OCI-LY1 (cell line): ENCODE results near the gene SCYGR7.

Experiments used
- H2AFZ ChIP-seq: fragments of 200-600 bp; sonication (generic), shearing (Covaris generic); 2 replicates; pipeline ENCODE4 v1.6.0; 2014; ENCODE audit warnings: antibody characterized with exemption, mild to moderate bottlenecking, low read length
- H3F3A ChIP-seq: fragments of 200-600 bp; sonication (generic), shearing (Covaris generic); 2 replicates; pipeline ENCODE4 v1.6.0; 2014; ENCODE audit warnings: mild to moderate bottlenecking, antibody characterized with exemption, low read length, moderate library complexity; ENCODE audit not compliant: insufficient read depth
- H3K27ac ChIP-seq: fragments of 200-600 bp; sonication (generic); 2 replicates; pipeline ENCODE4 v1.5.1; 2014; ENCODE audit warnings: low read length, mixed run types, mild to moderate bottlenecking, low read depth; ENCODE audit not compliant: poor library complexity, severe bottlenecking
- H3K27me3 ChIP-seq: fragments of 200-600 bp; sonication (generic); 2 replicates; pipeline ENCODE4 v1.6.0; 2014; ENCODE audit warnings: antibody characterized with exemption, mild to moderate bottlenecking, low read length, moderate library complexity; ENCODE audit not compliant: insufficient read depth
- H3K36me3 ChIP-seq: fragments of 200-600 bp; sonication (generic); 2 replicates; pipeline ENCODE4 v1.6.1; 2014; ENCODE audit warnings: mild to moderate bottlenecking, antibody characterized with exemption, low read length, moderate library complexity, mixed read lengths; ENCODE audit not compliant: insufficient read depth
- H3K4me1 ChIP-seq: fragments of 200-600 bp; sonication (generic); 2 replicates; pipeline ENCODE4 v1.5.1; 2014; ENCODE audit warnings: mild to moderate bottlenecking, low read length, moderate library complexity; ENCODE audit not compliant: insufficient read depth, severe bottlenecking
- H3K4me2 ChIP-seq: fragments of 200-600 bp; sonication (generic), shearing (Covaris generic); 2 replicates; pipeline ENCODE4 v1.6.1; 2014; ENCODE audit warnings: low read length
- H3K4me3 ChIP-seq: fragments of 200-600 bp; sonication (generic); 2 replicates; pipeline ENCODE4 v1.5.1; 2014; ENCODE audit warnings: low read length, low read depth, mild to moderate bottlenecking, mixed read lengths; ENCODE audit not compliant: poor library complexity, severe bottlenecking
- H3K79me2 ChIP-seq: fragments of 200-600 bp; shearing (Covaris generic); 2 replicates; pipeline ENCODE4 v1.6.1; 2016; ENCODE audit warnings: mixed run types, low read length, mixed read lengths; ENCODE audit not compliant: insufficient read depth
- H3K9ac ChIP-seq: fragments of 200-600 bp; sonication (generic), shearing (Covaris generic); 2 replicates; pipeline ENCODE4 v1.6.1; 2014; ENCODE audit warnings: mild to moderate bottlenecking, low read length, mixed read lengths
- H3K9me2 ChIP-seq: fragments of 200-600 bp; sonication (generic), shearing (Covaris generic); 2 replicates; pipeline ENCODE4 v1.6.1; 2014; ENCODE audit warnings: low read depth, mild to moderate bottlenecking, low read length, mixed read lengths
- H3K9me3 ChIP-seq: fragments of 200-600 bp; shearing (Covaris generic); 2 replicates; pipeline ENCODE4 v1.6.1; 2014; ENCODE audit warnings: low read length, mixed read lengths
- H4K20me1 ChIP-seq: fragments of 200-600 bp; sonication (generic), shearing (Covaris generic); 2 replicates; pipeline ENCODE4 v1.6.0; 2016; ENCODE audit warnings: mild to moderate bottlenecking, low read length; ENCODE audit not compliant: insufficient read depth
- CTCF ChIP-seq: fragments of 200-600 bp; sonication (generic), shearing (Covaris generic); IDR thresholded peaks from 2 replicates; pipeline ENCODE4 v1.5.1; 2017; ENCODE audit warnings: mild to moderate bottlenecking, antibody characterized with exemption, low read length, moderate library complexity, mixed read lengths
- EZH2 ChIP-seq: fragments of 200-600 bp; sonication (generic), shearing (Covaris generic); IDR thresholded peaks from 2 replicates; pipeline ENCODE4 v1.8.0; 2017; ENCODE audit warnings: borderline replicate concordance, mixed run types, mild to moderate bottlenecking, antibody characterized with exemption, low read length, moderate library complexity, mixed read lengths

SCYGR7 gene

DNA sequence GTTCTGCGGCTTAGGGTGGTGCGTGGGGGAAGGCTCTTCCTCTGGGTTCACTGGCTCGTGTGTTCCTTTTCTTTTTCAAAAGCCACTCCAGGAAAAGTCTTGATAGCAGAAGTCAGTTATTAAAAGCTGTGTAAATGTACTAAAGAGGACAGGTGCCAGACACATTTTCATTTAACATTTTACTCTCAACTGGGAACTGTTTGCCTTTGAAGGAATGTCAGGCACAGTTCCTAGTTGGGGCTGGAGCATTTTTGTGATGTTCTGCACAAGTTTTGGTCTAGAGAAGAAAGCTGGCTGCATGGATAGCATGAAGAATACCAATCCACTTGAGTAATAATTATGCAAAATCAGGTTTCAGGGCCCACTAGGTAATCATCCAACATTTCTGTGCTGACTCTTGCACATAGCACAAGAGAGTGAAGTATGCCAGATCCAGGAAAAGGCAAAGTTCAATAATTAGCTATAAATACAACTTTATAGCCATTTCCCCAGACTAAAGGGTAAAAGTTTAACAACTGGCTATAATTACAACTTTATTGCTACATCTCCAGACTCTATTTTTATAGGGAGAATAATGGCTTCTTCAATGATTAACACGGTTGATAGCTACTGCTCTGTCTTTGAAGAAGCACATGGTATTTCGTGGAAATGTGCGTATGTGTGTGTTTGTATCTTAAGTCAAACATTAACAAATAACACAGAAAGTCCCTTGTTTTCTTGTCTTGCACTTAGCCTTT lies 33.8 kb downstream of the SCYGR7 start:
- peaks cover 3% of the 10 kb centered on the region; the same call in 1 of the 2 replicates for H3K27me3 ChIP-seq
- no peaks in the 10 kb centered on the region for H3K4me1 ChIP-seq
- H3K9ac ChIP-seq = no peak overlapping the region
- H3F3A ChIP-seq = no peaks in the 10 kb centered on the region
- no peak overlapping the region for H3K4me2 ChIP-seq
- H3K4me3 ChIP-seq = no peak overlapping the region
- no peaks in the 10 kb centered on the region for H4K20me1 ChIP-seq
- no peaks in the 10 kb centered on the region for H3K9me3 ChIP-seq
- no peak overlapping the region for H3K27ac ChIP-seq
- H3K36me3 ChIP-seq = no peaks in the 10 kb centered on the region
- no peak overlapping the region for H2AFZ ChIP-seq
- H3K9me2 ChIP-seq = no peaks in the 10 kb centered on the region
- no peaks in the 10 kb centered on the region for H3K79me2 ChIP-seq
- TF ChIP-seq CTCF (no peak), EZH2 (no peak)

- peaks cover 3% of the 10 kb centered on the region; the same call in 1 of the 2 replicates for H3K27me3 ChIP-seq
- H2AFZ ChIP-seq = no peak overlapping the region
- H3K36me3 ChIP-seq = no peaks in the 10 kb centered on the region
- H3K9me3 ChIP-seq = no peaks in the 10 kb centered on the region
- H4K20me1 ChIP-seq = no peaks in the 10 kb centered on the region
- no peaks in the 10 kb centered on the region for H3F3A ChIP-seq
- no peak overlapping the region for H3K4me2 ChIP-seq
- H3K9me2 ChIP-seq = no peaks in the 10 kb centered on the region
- no peak overlapping the region for H3K9ac ChIP-seq
- TF ChIP-seq EZH2 (no peak), CTCF (no peak)
- H3K4me1 ChIP-seq = no peaks in the 10 kb centered on the region
- no peak overlapping the region for H3K4me3 ChIP-seq
- no peak overlapping the region for H3K27ac ChIP-seq
- H3K79me2 ChIP-seq = no peaks in the 10 kb centered on the region
Observed at GRCh38 chr2:227765788-227766372, 37.7 kb downstream of the SCYGR7 start.

DNA sequence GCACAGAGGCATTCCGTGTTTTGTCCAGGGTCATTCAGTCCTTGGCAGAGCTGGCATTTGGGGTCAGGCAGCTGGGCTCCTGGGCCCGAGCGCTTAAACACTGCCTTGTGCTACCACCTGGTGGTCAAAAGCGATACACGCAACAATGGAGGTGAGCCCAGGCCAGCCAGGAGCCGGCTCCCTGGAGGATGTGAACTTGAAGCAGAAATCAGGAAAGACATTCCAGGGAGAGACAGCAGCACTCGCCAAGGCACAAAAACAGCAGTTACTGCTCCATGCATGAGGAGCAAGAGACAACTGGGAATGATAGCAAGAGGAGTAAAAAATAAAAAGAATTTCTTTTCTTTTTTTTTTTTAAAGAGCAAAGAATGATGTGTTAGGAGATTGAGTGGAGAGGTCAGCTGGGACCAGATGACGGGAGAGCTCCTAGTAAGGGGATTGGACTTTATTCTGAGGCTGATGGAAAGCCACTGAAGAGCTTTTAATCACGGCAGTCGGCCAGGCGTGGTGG lies 38.3 kb downstream of the SCYGR7 start:
- Histone ChIP-seq H3K4me1 (no peaks in the 10 kb centered on the region), H3K4me3 (no peak overlapping the region), H2AFZ (no peak overlapping the region), H4K20me1 (no peaks in the 10 kb centered on the region), H3K79me2 (no peaks in the 10 kb centered on the region), H3K9me2 (no peaks in the 10 kb centered on the region), H3F3A (no peaks in the 10 kb centered on the region), H3K27me3 (peaks cover 3% of the 10 kb centered on the region; the same call in 1 of the 2 replicates), H3K36me3 (no peaks in the 10 kb centered on the region), H3K9me3 (no peaks in the 10 kb centered on the region), H3K9ac (no peak overlapping the region), H3K4me2 (no peak overlapping the region), H3K27ac (no peak overlapping the region)
- TF ChIP-seq CTCF (peak; percentile 73), EZH2 (no peak)
